Epithelial cell of esophagus (primary cell): ENCODE measurements around the gene MSL3B.

Experiments used
- DNase-seq: peaks from one replicate; pipeline ENCODE4 v3.0.0; 2010; ENCODE audit warnings: low read depth
- H3K4me3 ChIP-seq: 2 replicates; pipeline ENCODE4 v1.5.1; 2011; ENCODE audit warnings: mild to moderate bottlenecking, low read length, control low read depth
- CTCF ChIP-seq: IDR thresholded peaks from 2 replicates; pipeline ENCODE4 v1.5.1; 2011; ENCODE audit warnings: low read depth, mild to moderate bottlenecking, low read length, control low read depth, inconsistent platforms; ENCODE audit not compliant: insufficient read depth; ENCODE audit errors: missing control alignments

The MSL3B gene

GRCh38 chr2:233847248-233847898 is 20.8 kb downstream of the MSL3B start:
- TF ChIP-seq CTCF, result no peak
- no peak overlapping the region for H3K4me3 ChIP-seq
- DNase-seq, result no peak

- TF ChIP-seq CTCF, result no peak
- no peak for DNase-seq
- no peak overlapping the region for H3K4me3 ChIP-seq
These were observed 21.6 kb downstream of the MSL3B start for GRCh38 chr2:233846387-233847247.

GRCh38 chr2:233845301-233846060 is 22.7 kb downstream of the MSL3B start:
- no peak overlapping the region for H3K4me3 ChIP-seq
- no peak for TF ChIP-seq CTCF
- no peak for DNase-seq

- no peak overlapping the region for H3K4me3 ChIP-seq
- no peak for DNase-seq
- no peak for TF ChIP-seq CTCF
These were observed 23.4 kb downstream of the MSL3B start for GRCh38 chr2:233844836-233845235.

- no peak overlapping the region for H3K4me3 ChIP-seq
- no peak for DNase-seq
- TF ChIP-seq CTCF, result no peak
These were observed 23.9 kb downstream of the MSL3B start for GRCh38 chr2:233844064-233844807.

GRCh38 chr2:233841183-233841582 is 27.0 kb downstream of the MSL3B start:
- H3K4me3 ChIP-seq, result no peak overlapping the region
- no peak for TF ChIP-seq CTCF
- no peak for DNase-seq
